H9 (cell line): ENCODE data around the gene LLCFC1. TPM values are rescaled to one million over a fixed set of nuclear protein-coding genes. Genes with fewer than 3 reads are reported as not detected.

Source experiments
- DNase-seq: peaks from one replicate; pipeline ENCODE4 v3.0.0-alpha.2; 2017
- H2AFZ ChIP-seq: one replicate; pipeline ENCODE4 v1.6.1; 2013; ENCODE audit warnings: mild to moderate bottlenecking, low read length, control low read depth, moderate library complexity
- H2AK5ac ChIP-seq: 2 replicates; pipeline ENCODE4 v1.6.1; 2013; ENCODE audit warnings: low read length, control low read depth, mixed read lengths; ENCODE audit not compliant: insufficient read length
- H2BK120ac ChIP-seq: one replicate; pipeline ENCODE4 v1.6.1; 2013; ENCODE audit warnings: low read depth, mild to moderate bottlenecking, low read length, control low read depth, inconsistent platforms; ENCODE audit not compliant: poor library complexity, severe bottlenecking
- H2BK12ac ChIP-seq: 2 replicates; pipeline ENCODE4 v1.6.1; 2013; ENCODE audit warnings: low read length, control low read depth, mixed read lengths, low read depth; ENCODE audit not compliant: insufficient read length
- H2BK15ac ChIP-seq: 2 replicates; pipeline ENCODE4 v1.6.1; 2013; ENCODE audit warnings: low read depth, low read length, control low read depth
- H2BK20ac ChIP-seq: one replicate; pipeline ENCODE4 v1.6.1; 2013; ENCODE audit warnings: low read depth, mild to moderate bottlenecking, low read length, control low read depth, inconsistent platforms; ENCODE audit not compliant: poor library complexity, severe bottlenecking
- H2BK5ac ChIP-seq: 2 replicates; pipeline ENCODE4 v1.6.1; 2013; ENCODE audit warnings: low read length, control low read depth, mixed read lengths; ENCODE audit not compliant: insufficient read length
- H3K14ac ChIP-seq: 2 replicates; pipeline ENCODE4 v1.6.1; 2013; ENCODE audit warnings: low read length, control low read depth; ENCODE audit not compliant: insufficient read depth
- H3K18ac ChIP-seq: 2 replicates; pipeline ENCODE4 v1.6.1; 2013; ENCODE audit warnings: low read depth, mild to moderate bottlenecking, mixed read lengths, low read length, control low read depth; ENCODE audit not compliant: insufficient read length
- H3K23ac ChIP-seq: 2 replicates; pipeline ENCODE4 v1.6.1; 2013; ENCODE audit warnings: low read length, control low read depth, mixed read lengths, low read depth; ENCODE audit not compliant: insufficient read length
- H3K23me2 ChIP-seq: 2 replicates; pipeline ENCODE4 v1.6.1; 2013; ENCODE audit warnings: low read depth, mild to moderate bottlenecking, mixed read lengths, low read length, control low read depth; ENCODE audit not compliant: insufficient read length, poor library complexity, severe bottlenecking
- H3K27ac ChIP-seq: 2 replicates; pipeline ENCODE4 v1.5.1; 2013; ENCODE audit warnings: low read length, control low read depth, mixed read lengths, low read depth; ENCODE audit not compliant: insufficient read length
- H3K27me3 ChIP-seq: 2 replicates; pipeline ENCODE4 v1.6.1; 2013; ENCODE audit warnings: low read length, control low read depth, inconsistent platforms; ENCODE audit not compliant: insufficient read depth
- H3K4ac ChIP-seq: 2 replicates; pipeline ENCODE4 v1.6.1; 2013; ENCODE audit warnings: low read depth, mild to moderate bottlenecking, control low read depth, inconsistent platforms, low read length, moderate library complexity
- H3K4me1 ChIP-seq: 2 replicates; pipeline ENCODE4 v1.6.1; 2013; ENCODE audit warnings: low read length, control low read depth, inconsistent platforms; ENCODE audit not compliant: insufficient read depth
- H3K4me2 ChIP-seq: 2 replicates; pipeline ENCODE4 v1.6.1; 2013; ENCODE audit warnings: low read length, control low read depth, mixed read lengths; ENCODE audit not compliant: insufficient read length, insufficient read depth
- H3K56ac ChIP-seq: 2 replicates; pipeline ENCODE4 v1.6.1; 2013; ENCODE audit warnings: low read depth, mild to moderate bottlenecking, mixed read lengths, low read length, control low read depth; ENCODE audit not compliant: insufficient read length
- H3K79me1 ChIP-seq: 2 replicates; pipeline ENCODE4 v1.6.1; 2013; ENCODE audit warnings: low read depth, mild to moderate bottlenecking, moderate library complexity, low read length, control low read depth, inconsistent platforms; ENCODE audit not compliant: insufficient read depth, poor library complexity, severe bottlenecking
- H3K79me2 ChIP-seq: 2 replicates; pipeline ENCODE4 v1.6.1; 2013; ENCODE audit warnings: low read length, control low read depth, inconsistent platforms; ENCODE audit not compliant: insufficient read depth
- H3K9ac ChIP-seq: 2 replicates; pipeline ENCODE4 v1.6.1; 2013; ENCODE audit warnings: low read length, control low read depth, mixed read lengths; ENCODE audit not compliant: insufficient read length; ENCODE audit errors: extremely low read depth
- H3K9me3 ChIP-seq: one replicate; pipeline ENCODE4 v1.6.1; 2013; ENCODE audit warnings: low read depth, low read length, inconsistent platforms; ENCODE audit not compliant: control insufficient read depth
- H3T11ph ChIP-seq: one replicate; pipeline ENCODE4 v1.6.1; 2013; ENCODE audit warnings: mild to moderate bottlenecking, low read length, control low read depth, inconsistent platforms
- H4K20me1 ChIP-seq: one replicate; pipeline ENCODE4 v1.6.1; 2013; ENCODE audit not compliant: control insufficient read depth, insufficient read length, insufficient read depth
- H4K5ac ChIP-seq: 2 replicates; pipeline ENCODE4 v1.6.1; 2013; ENCODE audit warnings: low read depth, mild to moderate bottlenecking, mixed read lengths, low read length, control low read depth; ENCODE audit not compliant: insufficient read length
- H4K8ac ChIP-seq: replicated peaks from 2 replicates; pipeline ENCODE4 v1.6.1; 2013; ENCODE audit warnings: low read length, control low read depth, mixed read lengths, low read depth; ENCODE audit not compliant: insufficient read length
- H4K91ac ChIP-seq: 2 replicates; pipeline ENCODE4 v1.6.1; 2013; ENCODE audit warnings: low read depth, mild to moderate bottlenecking, moderate library complexity, mixed read lengths, low read length, control low read depth; ENCODE audit not compliant: insufficient read length
- H3K27ac Mint-ChIP-seq, 3 experiments: 2 replicates in 2 of 3; 3 replicates in 1 of 3; pipeline ENCODE4 v1.8.0; 2020 to 2021; ENCODE audit warnings: mixed read lengths in 3 of 3, mild to moderate bottlenecking in 1 of 3, moderate library complexity in 1 of 3
- H3K27me3 Mint-ChIP-seq: 2 replicates; pipeline ENCODE4 v1.8.0; 2021; ENCODE audit warnings: low read depth, mild to moderate bottlenecking, moderate library complexity, mixed read lengths
- H3K36me3 Mint-ChIP-seq, 3 experiments: 2 replicates in 2 of 3; 3 replicates in 1 of 3; pipeline ENCODE4 v1.8.0; 2020 to 2021; ENCODE audit warnings: low read depth in 3 of 3, mixed read lengths in 3 of 3; ENCODE audit not compliant: insufficient read depth in 1 of 3
- H3K4me1 Mint-ChIP-seq, 2 experiments: 2 replicates each; pipeline ENCODE4 v1.8.0; 2020; ENCODE audit warnings: mixed read lengths in 2 of 2
- H3K4me3 Mint-ChIP-seq, 2 experiments: 2 replicates in 1 of 2; 3 replicates in 1 of 2; pipeline ENCODE4 v1.8.0; 2020 to 2021; ENCODE audit warnings: mild to moderate bottlenecking in 2 of 2, mixed read lengths in 2 of 2, moderate library complexity in 1 of 2
- H3K9me3 Mint-ChIP-seq, 2 experiments: 2 replicates in 1 of 2; 3 replicates in 1 of 2; pipeline ENCODE4 v1.8.0; 2020; ENCODE audit warnings: mild to moderate bottlenecking in 2 of 2, mixed read lengths in 2 of 2, moderate library complexity in 1 of 2
- CTCF ChIP-seq: fragments of 200-600 bp; sonication (generic); conservative IDR thresholded peaks from 3 replicates; pipeline ENCODE4 v1.8.0; 2021; ENCODE audit warnings: antibody characterized with exemption, mild to moderate bottlenecking
- WGBS: extraction: QIAGEN DNeasy Blood & Tissue Kit; methylation state at CpG from one replicate; pipeline ENCODE4 v1.1.7; 2013; ENCODE audit warnings: missing lambda C conversion rate, low lambda C conversion rate, mixed read lengths; ENCODE audit not compliant: insufficient read length; ENCODE audit errors: extremely low coverage; 5-methylcytosine and 5-hydroxymethylcytosine counted together
- total RNA-seq: library from RNA; stranded (reverse); gene quantifications from 2 replicates; pipeline ENCODE4 v1.2.1, GENCODE V29; 2021

LLCFC1 gene
- total RNA-seq, 1 experiment from 2014 or later: not detected

GRCh38 chr7:142906643-142907042 lies 32.6 kb upstream of the LLCFC1 start:
- Histone ChIP-seq H2BK15ac (no peak overlapping the region), H2BK120ac (no peak overlapping the region), H3T11ph (no peak overlapping the region), H3K23me2 (no peaks in the 10 kb centered on the region), H2AFZ (no peak overlapping the region), H3K27me3 (no peaks in the 10 kb centered on the region; the same call in 1 of the 2 replicates), H2BK12ac (no peak overlapping the region), H3K9me3 (peaks cover 11% of the 10 kb centered on the region), H4K5ac (no peak overlapping the region), H4K8ac (no peak overlapping the region), H3K23ac (no peak overlapping the region), H3K79me1 (no peaks in the 10 kb centered on the region), H4K91ac (no peak overlapping the region), H2AK5ac (no peak overlapping the region), H2BK5ac (no peak overlapping the region), H4K20me1 (no peaks in the 10 kb centered on the region), H3K18ac (no peak overlapping the region), H3K4ac (no peak overlapping the region), H3K4me1 (no peaks in the 10 kb centered on the region), H3K14ac (no peak overlapping the region), H2BK20ac (no peak overlapping the region), H3K4me2 (no peak overlapping the region), H3K27ac (no peak overlapping the region), H3K79me2 (no peaks in the 10 kb centered on the region), H3K56ac (no peak overlapping the region), H3K9ac (no peak overlapping the region)
- Mint-ChIP-seq H3K9me3 (peaks cover 29 to 35% of the 10 kb centered on the region in 2 experiments), H3K36me3 (peaks cover 3 to 25% (median 7%) of the 10 kb centered on the region in 3 experiments; a peak in 6 of 7 replicates), H3K4me1 (peaks cover 8% of the 10 kb centered on the region in 2 experiments), H3K27me3 (peaks cover 9% of the 10 kb centered on the region), H3K27ac (no peak overlapping the region), H3K4me3 (no peak overlapping the region)
- DNase-seq: no peak
- WGBS: no CpG with 5 or more reads among the region's 2 CpGs
- no peak for TF ChIP-seq CTCF
